Right renal cortex interstitium (tissue), 3 donors: ENCODE results near the gene NAGLU. TPM values are rescaled to one million over a fixed set of nuclear protein-coding genes. Genes with fewer than 3 reads are reported as not detected.
"Not testable (repeated sequence)": the region's sequence is repeated elsewhere in the genome, so short reads cannot be mapped to it uniquely, and the experiment has no call there.

ENCODE experiments used
- DNase-seq, 3 donors: peaks; one replicate each; pipeline ENCODE4 v3.0.0-alpha.2; 2013; ENCODE audit warnings: low read depth in 3 of 3, low spot score in 2 of 3
- polyA plus RNA-seq, 3 donors: library from polyadenylated mRNA; unstranded; fragments of 120-200 nt; gene quantifications; one replicate each; pipeline ENCODE4 v1.2.1, GENCODE V29; 2013; ENCODE audit not compliant: insufficient read length in 3 of 3

The NAGLU gene
- polyA plus RNA-seq, 3 donors: 18.1 to 22.8 (median 20.4) TPM

DNA sequence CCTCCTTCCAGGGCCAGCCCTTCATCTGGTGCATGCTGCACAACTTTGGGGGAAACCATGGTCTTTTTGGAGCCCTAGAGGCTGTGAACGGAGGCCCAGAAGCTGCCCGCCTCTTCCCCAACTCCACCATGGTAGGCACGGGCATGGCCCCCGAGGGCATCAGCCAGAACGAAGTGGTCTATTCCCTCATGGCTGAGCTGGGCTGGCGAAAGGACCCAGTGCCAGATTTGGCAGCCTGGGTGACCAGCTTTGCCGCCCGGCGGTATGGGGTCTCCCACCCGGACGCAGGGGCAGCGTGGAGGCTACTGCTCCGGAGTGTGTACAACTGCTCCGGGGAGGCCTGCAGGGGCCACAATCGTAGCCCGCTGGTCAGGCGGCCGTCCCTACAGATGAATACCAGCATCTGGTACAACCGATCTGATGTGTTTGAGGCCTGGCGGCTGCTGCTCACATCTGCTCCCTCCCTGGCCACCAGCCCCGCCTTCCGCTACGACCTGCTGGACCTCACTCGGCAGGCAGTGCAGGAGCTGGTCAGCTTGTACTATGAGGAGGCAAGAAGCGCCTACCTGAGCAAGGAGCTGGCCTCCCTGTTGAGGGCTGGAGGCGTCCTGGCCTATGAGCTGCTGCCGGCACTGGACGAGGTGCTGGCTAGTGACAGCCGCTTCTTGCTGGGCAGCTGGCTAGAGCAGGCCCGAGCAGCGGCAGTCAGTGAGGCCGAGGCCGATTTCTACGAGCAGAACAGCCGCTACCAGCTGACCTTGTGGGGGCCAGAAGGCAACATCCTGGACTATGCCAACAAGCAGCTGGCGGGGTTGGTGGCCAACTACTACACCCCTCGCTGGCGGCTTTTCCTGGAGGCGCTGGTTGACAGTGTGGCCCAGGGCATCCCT lies 7.4 kb downstream of the NAGLU start:
- no peak for DNase-seq

DNA sequence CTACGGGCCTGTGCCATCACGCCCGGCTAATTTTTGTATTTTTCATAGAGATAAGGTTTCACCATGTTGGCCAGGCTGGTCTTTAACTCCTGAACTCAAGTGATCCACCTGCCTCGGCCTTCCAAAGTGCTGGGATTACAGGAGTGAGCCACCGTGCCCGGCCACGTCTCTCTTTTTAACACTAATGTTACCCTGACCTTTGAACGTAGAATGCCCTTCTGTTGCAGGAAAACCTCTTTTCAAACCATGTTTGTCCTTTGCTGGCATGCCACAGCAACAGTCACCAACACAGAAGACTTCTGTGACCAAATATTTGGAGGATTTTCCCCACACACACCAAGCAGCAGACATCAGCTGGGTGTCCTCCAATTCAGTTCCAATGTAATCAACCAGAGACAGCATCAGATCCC lies 8.8 kb downstream of the NAGLU start:
- DNase-seq: no peak

GRCh38 chr17:42545755-42546505 lies 9.9 kb downstream of the NAGLU start:
- not testable (repeated sequence) for DNase-seq

GRCh38 chr17:42547001-42547461 lies 11.0 kb downstream of the NAGLU start:
- DNase-seq: no peak

GRCh38 chr17:42547698-42548069 lies 11.6 kb downstream of the NAGLU start:
- no peak for DNase-seq

DNA sequence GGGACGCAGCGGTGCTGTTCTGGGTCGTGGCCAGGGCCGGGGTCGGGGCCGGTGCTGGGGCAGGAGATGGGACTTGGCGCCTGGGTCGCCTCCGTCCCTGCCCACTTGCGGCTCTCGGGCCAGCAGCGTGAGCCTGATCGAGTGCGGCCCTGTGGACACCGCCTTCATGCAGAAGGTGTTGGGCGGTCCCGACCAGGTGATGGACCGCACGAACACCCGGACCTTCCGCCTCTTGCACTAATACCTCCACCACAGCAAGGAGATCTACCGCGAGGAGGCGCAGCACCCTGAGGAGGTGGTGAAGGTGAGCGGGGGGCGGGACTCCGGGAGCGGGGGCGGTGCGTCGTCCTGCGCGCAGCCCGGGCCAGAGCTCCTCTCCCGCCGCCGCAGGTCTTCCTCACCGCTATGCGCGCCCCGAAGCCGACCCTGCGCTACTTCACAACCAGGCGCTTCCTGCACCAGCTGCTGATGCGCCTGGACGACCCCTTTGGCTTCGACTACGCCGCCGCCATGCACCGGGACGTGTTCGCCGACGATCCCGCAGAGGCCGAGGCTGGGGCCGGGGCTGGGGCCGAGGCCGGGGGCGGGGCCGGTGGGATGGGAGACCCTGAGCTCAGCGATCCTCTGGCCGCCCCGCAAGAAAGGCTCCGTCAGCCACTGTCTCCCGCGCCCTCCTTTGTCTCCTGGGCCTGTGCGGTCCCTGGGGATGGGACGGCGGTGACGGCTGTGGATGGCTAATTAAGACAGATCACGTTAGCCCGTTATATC lies 12.2 kb downstream of the NAGLU start:
- no peak for DNase-seq

DNA sequence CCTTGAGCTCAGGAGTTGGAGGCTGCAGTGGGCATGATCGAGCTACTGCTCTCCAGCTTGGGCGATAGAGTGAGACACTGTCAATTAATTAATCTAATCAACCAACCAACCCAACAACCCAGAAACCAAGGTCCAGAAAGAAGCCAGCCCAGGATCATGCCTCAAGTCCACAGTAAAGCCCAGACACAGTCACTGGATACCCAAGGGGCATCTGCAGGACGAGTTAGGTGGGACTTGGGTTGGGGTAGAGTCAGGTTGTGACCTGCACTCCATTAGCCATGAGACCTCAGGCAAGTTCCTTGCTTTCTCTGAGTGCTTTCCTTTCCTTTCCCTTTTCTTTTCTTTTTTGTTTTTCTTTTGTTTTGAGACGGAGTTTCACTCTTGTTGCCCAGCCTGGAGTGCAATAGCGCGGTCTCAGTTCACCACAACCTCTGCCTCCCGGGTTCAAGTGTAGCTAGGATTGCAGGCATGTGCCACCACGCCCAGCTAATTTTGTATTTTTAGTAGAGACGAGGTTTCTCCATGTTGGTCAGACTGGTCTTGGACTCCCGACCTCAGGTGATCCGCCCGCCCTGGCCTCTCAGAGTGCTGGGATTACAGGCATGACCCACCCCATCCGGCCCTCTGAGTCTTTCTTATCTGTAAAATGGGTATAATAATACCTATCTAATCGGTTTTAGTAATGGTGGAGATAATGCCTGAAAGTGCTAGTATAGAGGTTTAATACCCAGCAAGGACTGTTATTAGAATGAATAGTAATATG lies 13.1 kb downstream of the NAGLU start:
- no peak for DNase-seq

GRCh38 chr17:42552736-42553135 lies 16.7 kb downstream of the NAGLU start, which contains the start of gene HSD17B1:
Gene HSD17B1 (plus strand): TSS chr17:42552923. CDS start chr17:42552934, 11 bp downstream.
- DNase-seq: not testable (repeated sequence)

- no peak for DNase-seq
These were observed 17.2 kb downstream of the NAGLU start for GRCh38 chr17:42553161-42553818.

GRCh38 chr17:42553866-42554249 lies 17.8 kb downstream of the NAGLU start:
- no peak for DNase-seq

- DNase-seq: peak in 1 of 3 donors; percentile 80
These were observed 18.4 kb downstream of the NAGLU start for GRCh38 chr17:42554250-42555121.

DNA sequence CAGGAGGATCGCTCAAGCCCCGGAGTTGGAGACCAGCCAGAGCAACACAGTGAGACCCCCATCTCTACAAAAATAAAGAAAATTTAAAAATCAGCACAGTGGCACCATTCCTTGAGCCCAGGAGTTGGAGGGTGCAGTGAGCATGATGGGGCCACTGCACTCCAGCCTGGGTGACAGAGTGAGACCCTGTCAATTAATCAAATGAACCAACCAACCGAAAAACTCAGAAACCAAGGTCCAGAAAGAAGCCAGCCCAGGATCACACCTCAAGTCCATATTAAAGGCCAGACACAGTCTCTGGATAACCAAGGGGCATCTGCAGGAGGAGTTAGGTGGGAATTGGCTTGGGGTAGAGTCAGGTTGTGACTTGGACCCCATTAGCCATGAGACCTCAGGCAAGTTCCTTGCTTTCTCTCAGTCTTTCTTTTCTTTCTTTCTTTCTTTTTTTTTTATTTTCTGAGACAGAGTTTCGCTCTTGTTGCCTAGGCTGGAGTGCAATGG lies 19.1 kb downstream of the NAGLU start:
- DNase-seq: no peak

DNA sequence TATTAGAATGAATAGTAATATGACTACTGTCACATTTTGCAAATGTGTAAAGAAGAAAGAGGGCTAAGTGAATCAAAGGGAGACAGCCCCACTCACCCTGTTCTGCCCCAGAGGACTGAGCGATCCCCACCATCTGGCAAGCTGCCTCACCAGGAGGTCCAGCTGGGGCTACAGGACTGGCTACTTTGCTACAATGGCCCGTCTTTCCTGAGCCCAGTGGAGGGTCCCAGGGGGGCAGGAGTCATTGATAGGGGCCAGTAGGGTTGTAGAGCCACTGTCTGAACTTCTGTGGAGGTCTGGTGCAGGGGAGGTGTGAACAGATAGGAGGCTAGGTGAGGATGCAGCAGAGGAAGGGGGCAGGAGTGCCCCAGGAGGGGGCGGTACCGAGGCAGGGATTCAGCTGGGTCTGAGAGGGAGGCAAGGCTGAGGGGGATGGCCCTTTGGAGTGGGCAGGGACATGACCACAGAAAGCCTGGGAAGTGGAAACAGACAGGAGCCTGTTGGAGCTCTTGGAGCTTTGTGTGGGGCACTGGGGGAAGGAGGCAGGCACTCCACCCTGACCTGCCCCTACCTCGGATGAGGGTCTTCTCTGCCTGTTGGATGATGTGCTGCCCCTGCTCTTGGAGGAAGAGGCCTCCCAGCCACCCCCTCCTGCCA lies 20.0 kb downstream of the NAGLU start:
- DNase-seq: not testable (repeated sequence)

DNA sequence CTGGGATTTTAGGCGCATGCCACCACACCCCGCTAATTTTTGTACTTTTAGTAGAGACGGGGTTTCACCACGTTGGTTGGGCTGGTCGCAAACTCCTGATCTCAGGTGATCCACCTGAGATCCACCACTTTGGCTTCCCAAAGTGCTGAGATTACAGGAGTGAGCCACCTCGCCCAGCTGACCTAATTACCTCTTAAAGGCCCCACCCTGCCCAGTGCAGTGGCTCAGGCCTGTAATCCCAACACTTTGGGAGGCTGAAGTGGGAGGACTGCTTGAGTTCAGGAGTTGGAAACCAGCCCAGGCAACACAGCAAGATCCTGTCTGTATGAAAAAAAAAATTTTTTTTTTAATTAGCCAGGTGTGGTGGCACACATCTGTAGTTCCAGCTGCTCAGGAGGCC lies 23.0 kb downstream of the NAGLU start:
- DNase-seq: no peak

DNA sequence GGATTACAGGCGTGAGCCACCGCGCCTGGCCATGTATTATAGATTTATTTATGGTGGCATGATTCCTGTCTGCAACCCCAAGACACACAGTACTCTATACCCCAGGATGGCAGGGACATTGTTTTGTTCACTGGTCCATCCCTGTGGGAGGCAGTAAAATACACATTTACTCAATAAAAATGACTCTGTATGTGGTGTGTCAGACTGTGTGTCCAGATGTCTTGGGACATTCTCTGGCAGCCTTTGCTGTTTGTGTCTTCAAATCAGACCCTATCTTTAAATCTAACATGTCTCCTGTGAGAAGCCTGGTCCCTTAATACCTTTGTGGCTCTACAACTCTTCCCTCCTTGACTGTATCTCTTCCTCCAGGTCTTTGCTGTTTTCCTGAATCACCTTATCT lies 24.2 kb downstream of the NAGLU start:
- no peak for DNase-seq

- peak; percentile 94 to 98 (median 96) for DNase-seq
These were observed 25.9 kb downstream of the NAGLU start, which contains the start of gene COASY for GRCh38 chr17:42561897-42562387. Gene COASY (plus strand): TSS chr17:42562148. CDS start chr17:42562623, 475 bp downstream.

DNA sequence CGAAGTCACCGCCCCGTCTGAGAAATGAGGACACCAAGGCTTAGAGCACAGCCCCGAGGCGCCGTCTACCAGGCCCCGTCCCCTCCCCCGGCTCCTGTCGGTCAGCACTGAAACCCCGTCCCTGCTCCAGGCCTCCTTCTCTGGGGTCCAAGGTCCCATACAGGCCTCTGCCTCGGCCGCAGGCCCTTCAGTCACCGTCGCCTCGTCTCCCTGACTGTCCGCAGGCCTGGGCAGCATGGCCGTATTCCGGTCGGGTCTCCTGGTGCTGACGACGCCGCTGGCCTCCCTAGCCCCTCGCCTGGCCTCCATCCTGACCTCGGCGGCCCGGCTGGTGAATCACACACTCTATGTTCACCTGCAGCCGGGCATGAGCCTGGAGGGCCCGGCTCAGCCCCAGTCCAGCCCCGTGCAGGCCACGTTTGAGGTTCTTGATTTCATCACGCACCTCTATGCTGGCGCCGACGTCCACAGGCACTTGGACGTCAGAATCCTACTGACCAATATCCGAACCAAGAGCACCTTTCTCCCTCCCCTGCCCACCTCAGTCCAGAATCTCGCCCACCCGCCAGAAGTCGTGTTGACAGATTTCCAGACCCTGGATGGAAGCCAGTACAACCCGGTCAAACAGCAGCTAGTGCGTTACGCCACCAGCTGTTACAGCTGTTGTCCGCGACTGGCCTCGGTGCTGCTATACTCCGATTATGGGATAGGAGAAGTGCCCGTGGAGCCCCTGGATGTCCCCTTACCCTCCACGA lies 26.5 kb downstream of the NAGLU start:
- no peak for DNase-seq
